22Rv1 (cell line): Measurements from ENCODE around the gene MFAP5.

Experiments used
- ZFX ChIP-seq: fragments of 450-650 bp; IDR thresholded peaks from 2 replicates; pipeline ENCODE4 v1.6.1; 2017; ENCODE audit warnings: antibody characterized with exemption, borderline replicate concordance
- TF ChIP-seq, protein P1 (sequence below): fragments of 450-650 bp; IDR thresholded peaks from 2 replicates; pipeline ENCODE4 v1.5.1; 2017; ENCODE audit warnings: mild to moderate bottlenecking

DNA sequence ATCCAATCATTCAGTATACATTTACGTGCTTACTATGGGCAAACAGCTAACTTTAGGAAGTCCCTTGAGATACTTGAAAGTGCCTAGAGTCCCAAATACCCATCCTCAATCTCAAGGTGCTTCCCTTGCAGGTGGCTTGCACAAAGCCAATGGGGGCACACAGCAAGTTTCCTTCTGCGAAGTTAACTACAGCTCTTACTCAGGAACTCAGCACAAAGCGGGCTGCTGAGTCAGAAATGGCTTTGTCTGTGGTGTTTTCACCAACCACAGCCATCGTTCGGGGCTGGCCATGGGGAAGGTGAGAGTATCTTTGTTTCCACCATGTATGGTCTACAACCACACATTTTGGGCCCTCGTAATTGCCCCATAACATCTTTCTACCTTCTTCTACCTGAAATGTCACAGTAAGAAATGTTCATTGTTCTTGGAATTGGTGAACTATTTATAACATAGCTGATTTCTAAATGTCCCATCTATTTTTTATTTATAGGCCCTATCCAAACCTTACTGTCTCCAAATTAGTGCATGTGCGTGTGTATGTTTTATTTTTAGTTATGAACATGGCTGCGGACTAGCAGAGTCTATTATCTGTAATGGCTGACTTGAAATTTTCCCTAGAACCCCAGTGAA lies 13.9 kb downstream of the MFAP5 start:
- TF ChIP-seq, protein P1, sequence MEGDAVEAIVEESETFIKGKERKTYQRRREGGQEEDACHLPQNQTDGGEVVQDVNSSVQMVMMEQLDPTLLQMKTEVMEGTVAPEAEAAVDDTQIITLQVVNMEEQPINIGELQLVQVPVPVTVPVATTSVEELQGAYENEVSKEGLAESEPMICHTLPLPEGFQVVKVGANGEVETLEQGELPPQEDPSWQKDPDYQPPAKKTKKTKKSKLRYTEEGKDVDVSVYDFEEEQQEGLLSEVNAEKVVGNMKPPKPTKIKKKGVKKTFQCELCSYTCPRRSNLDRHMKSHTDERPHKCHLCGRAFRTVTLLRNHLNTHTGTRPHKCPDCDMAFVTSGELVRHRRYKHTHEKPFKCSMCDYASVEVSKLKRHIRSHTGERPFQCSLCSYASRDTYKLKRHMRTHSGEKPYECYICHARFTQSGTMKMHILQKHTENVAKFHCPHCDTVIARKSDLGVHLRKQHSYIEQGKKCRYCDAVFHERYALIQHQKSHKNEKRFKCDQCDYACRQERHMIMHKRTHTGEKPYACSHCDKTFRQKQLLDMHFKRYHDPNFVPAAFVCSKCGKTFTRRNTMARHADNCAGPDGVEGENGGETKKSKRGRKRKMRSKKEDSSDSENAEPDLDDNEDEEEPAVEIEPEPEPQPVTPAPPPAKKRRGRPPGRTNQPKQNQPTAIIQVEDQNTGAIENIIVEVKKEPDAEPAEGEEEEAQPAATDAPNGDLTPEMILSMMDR, result no peak
- no peak for TF ChIP-seq ZFX
